NOMO-1 treated with dmso at 0.1 percent for 144 hours (cell line): Measurements from ENCODE around the gene MRPS26.
"Not testable (repeated sequence)": the region's sequence is repeated elsewhere in the genome, so short reads cannot be mapped to it uniquely, and the experiment has no call there.

Source experiments
- DNase-seq: peaks from one replicate; lab custom pipeline; 2025; ENCODE audit not compliant: unreplicated experiment; lab: John Stamatoyannopoulos, UW

The MRPS26 gene

GRCh38 chr20:3041854-3042409 is 3.9 kb upstream of the MRPS26 start:
- no peak for DNase-seq

GRCh38 chr20:3042625-3043024 is 3.2 kb upstream of the MRPS26 start:
- no peak for DNase-seq

- no peak for DNase-seq
These were observed 2.5 kb upstream of the MRPS26 start, which contains the start of gene GNRH2 for GRCh38 chr20:3043322-3043721. Gene GNRH2, plus strand, starts transcription at chr20:3043622. Its CDS starts 793 bp downstream, at chr20:3044415.

- DNase-seq: no peak
These were observed 1.4 kb upstream of the MRPS26 start for GRCh38 chr20:3044336-3044965.

- DNase-seq: peak; percentile 78
These were observed 623 bp upstream of the MRPS26 start for GRCh38 chr20:3045042-3045815.

- no peak for DNase-seq
These were observed 1.0 kb downstream of the MRPS26 start for GRCh38 chr20:3046677-3047462.

GRCh38 chr20:3047486-3048419 is 1.9 kb downstream of the MRPS26 start:
- no peak for DNase-seq

- no peak for DNase-seq
These were observed 5.7 kb downstream of the MRPS26 start for GRCh38 chr20:3051385-3052019.

- no peak for DNase-seq
These were observed 13.6 kb downstream of the MRPS26 start for GRCh38 chr20:3059489-3059888.

- not testable (repeated sequence) for DNase-seq
These were observed 18.3 kb downstream of the MRPS26 start for GRCh38 chr20:3064119-3064518.

- DNase-seq: no peak
These were observed 21.5 kb downstream of the MRPS26 start for GRCh38 chr20:3067139-3068014.

- no peak for DNase-seq
These were observed 22.2 kb downstream of the MRPS26 start for GRCh38 chr20:3068075-3068474.

GRCh38 chr20:3068986-3069900 is 23.4 kb downstream of the MRPS26 start:
- DNase-seq: no peak

GRCh38 chr20:3070725-3071124 is 24.9 kb downstream of the MRPS26 start:
- no peak for DNase-seq

- no peak for DNase-seq
These were observed 25.4 kb downstream of the MRPS26 start for GRCh38 chr20:3071266-3071609.

- DNase-seq: no peak
These were observed 26.0 kb downstream of the MRPS26 start, which contains the start of gene OXT for GRCh38 chr20:3071610-3072529. Gene OXT, plus strand, starts transcription at chr20:3071620. Its CDS starts 36 bp downstream, at chr20:3071656.
